H54 (cell line): ENCODE measurements around the gene VRK1.

Experiments
- DNase-seq: peaks from one replicate; pipeline ENCODE4 v3.0.0; 2011; ENCODE audit warnings: low spot score, mixed read lengths; ENCODE audit not compliant: insufficient read length
- FAIRE-seq: peaks from 3 replicates; lab custom pipeline; 2011; peaks lifted over from hg19 to GRCh38; lab: Jason Lieb, UNC
- POLR2A ChIP-seq: IDR thresholded peaks from 2 replicates; pipeline ENCODE4 v1.6.1; 2011; ENCODE audit warnings: low read depth, mild to moderate bottlenecking, low read length

Gene VRK1

GRCh38 chr14:96893966-96894622, 96.9 kb downstream of the VRK1 start:
- DNase-seq (no peak), FAIRE-seq (no peak)
- no peak for TF ChIP-seq POLR2A

DNA sequence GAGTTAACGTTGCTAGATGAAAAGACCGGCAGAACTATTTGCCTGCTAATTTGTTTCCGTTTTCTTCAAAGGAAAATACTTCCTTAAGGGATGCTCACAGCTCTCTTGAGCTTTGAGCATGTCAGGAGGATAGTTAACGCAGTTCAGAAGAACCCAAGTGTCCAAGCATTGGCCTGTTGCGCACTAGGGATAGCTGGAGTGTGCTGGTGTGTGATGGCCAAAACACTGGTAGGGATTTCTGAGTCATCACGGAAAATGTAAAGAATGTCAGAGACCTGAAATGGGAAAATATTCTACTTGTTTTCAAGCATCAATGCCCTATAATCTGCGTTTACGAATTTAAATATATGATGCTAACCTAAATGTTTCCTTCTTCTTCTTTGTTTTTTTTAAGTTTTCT, 97.8 kb downstream of the VRK1 start:
- DNase-seq, result no peak
- no peak for FAIRE-seq
- no peak for TF ChIP-seq POLR2A

DNA sequence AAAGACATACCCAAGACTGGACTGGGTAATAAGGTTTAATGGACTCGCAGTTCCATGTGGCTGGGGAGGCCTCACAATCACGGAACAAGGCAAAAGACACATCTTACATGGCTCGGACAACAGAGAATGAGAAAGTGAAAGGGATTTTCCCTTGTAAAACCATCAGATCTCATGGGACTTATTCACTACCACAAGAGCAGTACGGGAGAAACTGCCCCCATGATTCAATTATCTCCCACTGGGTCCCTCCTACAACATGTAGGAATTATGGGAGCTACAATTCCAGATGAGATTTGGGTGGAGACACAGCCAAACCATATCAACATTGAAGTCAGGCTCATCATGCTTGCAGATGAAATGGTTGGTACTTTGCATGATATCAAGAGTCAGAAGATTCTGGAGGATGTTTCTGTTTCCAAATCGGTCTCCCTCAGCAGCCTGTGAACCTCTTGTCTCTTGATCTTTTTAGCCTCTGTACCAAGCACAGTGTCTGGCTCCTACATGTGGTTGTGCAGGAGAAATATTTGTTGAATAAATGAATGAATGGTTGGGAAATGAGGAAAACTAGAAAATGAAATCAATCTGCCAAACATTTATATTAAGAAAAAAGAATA, 98.6 kb downstream of the VRK1 start:
- no peak for TF ChIP-seq POLR2A

DNA sequence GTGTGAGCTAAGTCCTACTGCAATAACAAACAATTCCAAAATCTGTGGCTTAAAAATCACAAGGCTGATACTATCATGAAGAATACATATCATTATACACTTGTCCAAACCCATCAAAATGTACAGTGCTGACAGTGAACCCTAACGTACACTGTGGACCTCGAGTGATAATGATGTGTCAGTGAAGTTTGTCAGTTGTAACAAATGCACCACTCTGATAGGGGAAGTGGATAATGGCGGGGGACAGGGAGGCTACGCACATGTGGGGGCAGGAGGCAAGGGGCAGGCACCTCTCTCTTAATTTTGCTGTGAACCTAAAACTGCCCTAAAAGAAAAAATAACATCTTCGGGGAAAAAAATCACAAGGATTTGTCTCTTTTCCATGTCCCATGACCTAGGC, 100.0 kb downstream of the VRK1 start:
- no peak for FAIRE-seq
- TF ChIP-seq POLR2A, result no peak
- DNase-seq, result no peak

More for the DNA sequence above, 98.6 kb downstream of the VRK1 start:
- DNase-seq, result no peak
- no peak for FAIRE-seq

- TF ChIP-seq POLR2A, result no peak
- FAIRE-seq, result no peak
- DNase-seq, result no peak
Measured at GRCh38 chr14:96901227-96901626, 104.0 kb downstream of the VRK1 start.

DNA sequence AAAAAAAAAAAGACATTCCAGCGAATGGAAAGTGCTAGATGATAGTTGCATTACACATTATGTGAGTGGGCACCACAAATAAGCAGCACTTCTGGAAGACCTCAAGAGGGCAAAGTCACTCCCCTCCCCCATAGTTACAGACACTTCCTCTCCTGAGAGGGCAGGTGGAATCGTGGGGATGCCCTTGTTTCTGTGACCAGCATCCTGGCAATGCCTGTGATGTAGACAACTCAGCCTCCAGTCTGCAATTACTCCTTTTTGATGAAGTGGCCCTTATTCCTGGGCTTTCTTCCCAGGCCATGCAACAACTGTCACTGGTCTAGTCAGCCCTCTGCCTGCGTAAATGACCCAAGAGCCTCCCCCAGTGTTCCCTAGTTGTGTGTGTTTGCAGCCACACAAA, 104.8 kb downstream of the VRK1 start:
- DNase-seq (no peak), FAIRE-seq (no peak)
- TF ChIP-seq POLR2A, result no peak

DNA sequence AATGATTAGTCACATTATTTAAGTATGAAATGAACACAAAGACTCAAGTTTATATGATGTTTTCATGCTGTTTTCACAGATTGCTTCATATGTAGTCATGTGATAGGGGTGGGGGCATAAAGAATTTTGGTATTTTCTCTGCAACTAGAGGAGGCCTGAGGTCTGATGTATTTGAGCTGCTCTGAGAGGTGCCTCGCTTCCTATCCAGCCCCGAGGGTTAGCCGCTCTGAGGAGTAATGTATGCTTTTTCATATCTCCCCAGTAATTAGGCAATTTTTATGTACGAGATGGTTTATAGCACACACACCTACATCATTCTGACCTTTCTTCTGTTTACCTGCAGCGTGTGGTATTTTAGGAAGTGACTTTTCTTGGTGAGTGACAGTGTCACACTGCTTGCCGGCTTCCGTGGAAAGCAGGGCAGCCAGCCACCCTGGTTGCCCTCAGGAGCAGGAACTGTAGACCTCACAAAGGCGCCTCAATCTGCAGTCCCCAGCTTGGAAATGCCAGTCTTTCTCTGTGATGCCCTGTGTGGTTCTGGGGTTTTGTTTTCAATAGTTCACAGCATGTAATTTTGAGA, 106.4 kb downstream of the VRK1 start:
- DNase-seq, result no peak
- TF ChIP-seq POLR2A, result no peak
- no peak for FAIRE-seq

DNA sequence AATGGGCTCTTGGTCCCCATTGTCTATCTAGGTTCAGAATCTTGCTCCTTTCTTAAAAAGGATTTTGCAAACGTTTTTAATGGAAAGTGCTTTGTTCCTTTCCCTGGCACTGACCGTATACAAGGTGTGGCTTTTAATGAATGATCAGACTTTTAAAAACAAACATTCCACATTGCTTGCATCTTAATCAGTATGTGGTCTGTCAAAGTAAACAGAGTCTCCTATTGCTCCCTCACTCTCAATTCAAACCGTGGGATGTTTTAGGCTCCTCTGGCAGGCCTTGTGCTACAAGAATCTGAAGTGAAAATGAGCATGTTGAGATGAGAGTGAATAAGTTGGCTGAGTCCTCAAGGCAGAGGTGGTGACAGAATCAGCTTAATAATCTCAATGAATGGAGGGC, 107.0 kb downstream of the VRK1 start:
- DNase-seq, result no peak
- TF ChIP-seq POLR2A, result no peak
- no peak for FAIRE-seq

- FAIRE-seq, result no peak
- no peak for DNase-seq
- TF ChIP-seq POLR2A, result no peak
Measured at GRCh38 chr14:96905065-96905464, 107.9 kb downstream of the VRK1 start.

DNA sequence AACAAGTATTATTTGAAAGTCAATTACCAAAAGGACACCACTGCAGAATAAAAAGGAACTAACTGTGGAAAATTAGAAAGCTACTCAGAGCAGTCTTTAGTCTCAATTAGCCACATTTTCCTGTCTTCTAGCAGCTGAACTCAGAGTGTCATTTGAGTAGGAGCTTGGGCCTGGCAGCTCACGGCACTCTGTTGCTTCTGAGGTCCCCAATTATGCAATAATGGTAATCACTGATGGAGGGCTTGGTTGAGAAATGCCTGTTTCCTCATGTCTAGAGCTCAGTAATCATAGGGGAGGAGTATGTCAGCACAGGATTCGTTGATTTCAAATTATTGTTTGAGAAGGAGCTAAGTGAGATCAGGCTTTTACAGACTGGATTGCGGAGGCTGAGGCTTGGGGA, 108.6 kb downstream of the VRK1 start:
- TF ChIP-seq POLR2A, result no peak
- FAIRE-seq, result no peak
- no peak for DNase-seq

DNA sequence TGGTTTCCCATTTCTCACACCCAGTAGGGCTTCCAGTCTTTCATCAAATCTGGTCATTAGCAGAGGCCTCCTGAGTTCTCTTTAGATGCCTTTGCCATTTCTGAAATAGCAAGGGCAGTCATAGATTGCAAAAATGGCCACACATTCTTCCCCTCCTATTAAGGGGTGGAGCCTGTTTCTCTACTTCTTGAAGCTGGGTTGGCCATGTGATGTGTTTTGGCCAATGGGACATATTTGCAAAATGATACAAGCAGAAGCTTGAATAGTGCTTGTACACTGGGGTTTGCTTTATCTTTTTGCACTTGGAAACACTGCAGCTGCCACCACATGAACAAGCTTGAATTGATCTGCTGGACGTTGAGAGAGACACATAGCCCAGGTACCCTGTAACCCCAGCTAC, 109.3 kb downstream of the VRK1 start:
- FAIRE-seq (no peak), DNase-seq (no peak)
- TF ChIP-seq POLR2A, result no peak

DNA sequence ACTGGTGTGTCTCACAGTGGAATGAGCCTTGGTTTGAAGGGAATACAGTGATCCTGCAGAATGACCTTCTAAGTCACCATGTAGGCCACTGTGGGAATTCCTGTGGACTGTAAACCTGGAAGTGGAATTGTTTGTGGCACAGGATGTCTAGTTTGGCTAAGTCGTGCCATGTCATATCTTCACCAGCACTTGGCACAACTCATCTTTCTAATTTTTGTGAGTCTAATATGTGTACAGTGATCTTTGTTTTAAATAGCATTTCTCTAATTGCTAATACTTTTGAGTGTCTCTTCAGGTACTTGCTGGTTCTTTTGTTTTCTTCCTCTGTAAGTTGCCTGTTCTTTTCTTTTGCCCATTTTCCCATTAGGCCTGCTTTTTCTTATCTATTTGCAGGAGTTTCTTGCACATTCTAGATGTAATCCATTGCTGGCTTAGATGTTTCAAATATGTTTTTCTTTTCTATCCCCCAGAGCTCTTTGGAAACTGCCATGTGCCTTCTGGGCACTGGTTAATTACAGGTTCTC, 112.7 kb downstream of the VRK1 start:
- FAIRE-seq, result no peak
- TF ChIP-seq POLR2A, result no peak
- DNase-seq, result no peak

DNA sequence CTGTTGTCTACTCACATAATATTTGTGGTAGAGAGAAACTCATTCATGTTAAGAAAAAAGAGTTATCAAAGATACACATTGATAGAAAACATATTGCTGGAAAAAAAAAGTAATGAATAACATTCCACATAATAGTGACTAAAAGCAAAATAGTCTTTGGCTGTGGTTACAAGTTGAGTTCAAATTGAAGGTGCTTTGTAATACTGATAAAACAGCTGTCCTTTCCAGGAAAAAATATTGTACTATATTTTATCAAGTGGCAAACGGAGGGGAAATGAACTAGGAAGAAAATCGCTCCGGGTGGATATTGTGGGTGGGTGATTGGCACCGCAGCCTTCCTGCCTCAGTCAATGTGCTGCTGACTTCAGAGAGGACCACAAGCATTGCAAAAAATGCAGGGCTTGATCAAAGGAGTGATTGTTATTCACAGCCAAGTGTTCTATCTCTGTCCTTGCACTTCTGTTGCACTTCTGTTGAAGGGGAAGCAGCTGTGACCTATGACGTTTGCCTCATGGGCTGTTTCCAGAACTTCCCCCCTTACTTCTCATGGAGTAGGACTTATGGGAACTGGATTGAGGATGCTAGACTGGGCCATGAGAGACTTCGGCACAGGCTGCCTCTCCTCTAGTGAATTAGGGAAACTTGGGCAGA, 114.4 kb downstream of the VRK1 start:
- no peak for TF ChIP-seq POLR2A
- FAIRE-seq, result no peak

DNA sequence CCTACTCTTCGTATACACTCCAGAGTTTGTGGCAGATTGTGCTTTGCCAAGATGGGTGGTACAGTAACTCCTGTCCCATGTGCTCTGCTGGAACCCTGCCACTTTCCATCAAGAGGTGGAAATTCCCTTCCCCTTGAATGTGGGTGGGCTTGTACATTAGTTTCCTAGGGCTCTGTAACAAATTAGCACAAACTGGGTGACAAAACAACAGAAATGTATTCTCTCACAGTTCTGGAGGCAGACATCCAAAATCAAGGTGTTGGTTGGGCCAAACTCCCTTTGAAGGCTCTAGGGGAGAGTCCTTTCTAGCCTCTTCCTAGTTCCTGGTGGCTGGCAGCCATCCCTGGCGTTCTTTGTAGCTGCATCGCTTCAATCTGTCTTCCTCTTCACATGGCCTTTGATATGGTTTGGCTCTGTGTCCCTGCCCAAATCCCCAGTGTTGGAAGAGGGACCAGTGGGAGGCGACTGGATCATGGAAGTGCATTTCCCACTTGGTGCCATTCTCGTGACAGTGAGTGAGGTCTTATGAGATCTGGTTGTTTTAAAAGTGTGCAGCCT, 117.5 kb downstream of the VRK1 start:
- no peak for FAIRE-seq
- TF ChIP-seq POLR2A, result no peak
- DNase-seq, result no peak

More for the DNA sequence above, 114.4 kb downstream of the VRK1 start:
- DNase-seq, result no peak
